Endothelial cell of umbilical vein (primary cell): ENCODE results near the gene TXNDC9.
"Not testable (repeated sequence)": the region's sequence is repeated elsewhere in the genome, so short reads cannot be mapped to it uniquely, and the experiment has no call there.

Source experiments
- EZH2 ChIP-seq: IDR thresholded peaks from 2 replicates; pipeline ENCODE4 v1.6.1; 2012; ENCODE audit warnings: borderline replicate concordance, low read depth, mild to moderate bottlenecking, moderate library complexity, low read length, inconsistent platforms; ENCODE audit not compliant: severe bottlenecking
- JUN ChIP-seq: IDR thresholded peaks from 2 replicates; pipeline ENCODE4 v1.6.1; 2011; ENCODE audit warnings: borderline replicate concordance, low read depth; ENCODE audit not compliant: insufficient read length, insufficient read depth
- MYC ChIP-seq: IDR thresholded peaks from one replicate; pipeline ENCODE4 v1.6.1; 2011; ENCODE audit warnings: mild to moderate bottlenecking, low read depth, low read length
- POLR2A ChIP-seq: IDR thresholded peaks from 2 replicates; pipeline ENCODE4 v1.6.1; 2012; ENCODE audit warnings: low read depth, mild to moderate bottlenecking, control low read depth, low read length
- TF ChIP-seq, protein P1 (sequence below), 2 donors: IDR thresholded peaks; 1 replicate in 1 of 2; 2 replicates in 1 of 2; pipeline ENCODE4 v1.5.1; 2011; ENCODE audit warnings: low read length in 2 of 2, mild to moderate bottlenecking in 2 of 2, moderate library complexity in 2 of 2, control low read depth in 1 of 2, inconsistent platforms in 1 of 2, low read depth in 1 of 2; ENCODE audit not compliant: insufficient read depth in 1 of 2; ENCODE audit errors: extremely low read depth in 1 of 2
- TF ChIP-seq, protein P2 (sequence below): IDR thresholded peaks from 2 replicates; pipeline ENCODE4 v1.6.1; 2011; ENCODE audit not compliant: insufficient read depth, insufficient read length

DNA sequence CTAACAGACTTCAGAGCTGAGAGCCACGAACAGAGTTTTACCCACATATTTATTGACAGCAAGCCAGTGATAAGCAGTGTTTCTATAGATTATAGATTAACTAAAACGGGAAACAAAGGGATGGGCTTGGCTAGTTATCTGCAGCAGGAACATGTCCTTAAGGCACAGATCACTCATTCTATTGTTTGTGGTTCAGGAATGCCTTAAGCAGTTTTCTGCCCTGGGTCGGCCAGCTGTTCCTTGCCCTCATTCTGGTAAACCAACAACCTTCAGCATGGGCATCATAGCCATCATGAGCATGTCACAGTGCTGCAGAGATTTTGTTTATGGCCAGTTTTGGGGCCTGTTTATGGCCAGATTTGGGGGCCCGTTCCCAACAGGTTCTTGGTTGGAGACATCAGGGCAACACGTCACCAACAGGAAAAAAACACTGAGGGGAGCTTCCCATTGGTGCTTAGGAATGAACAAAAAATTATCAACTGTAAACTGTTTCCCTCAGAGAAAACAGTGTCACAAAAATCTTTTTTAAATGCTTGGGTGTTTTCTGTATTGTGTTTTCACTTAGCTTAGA lies 57.9 kb downstream of the TXNDC9 start:
- TF ChIP-seq, protein P1, sequence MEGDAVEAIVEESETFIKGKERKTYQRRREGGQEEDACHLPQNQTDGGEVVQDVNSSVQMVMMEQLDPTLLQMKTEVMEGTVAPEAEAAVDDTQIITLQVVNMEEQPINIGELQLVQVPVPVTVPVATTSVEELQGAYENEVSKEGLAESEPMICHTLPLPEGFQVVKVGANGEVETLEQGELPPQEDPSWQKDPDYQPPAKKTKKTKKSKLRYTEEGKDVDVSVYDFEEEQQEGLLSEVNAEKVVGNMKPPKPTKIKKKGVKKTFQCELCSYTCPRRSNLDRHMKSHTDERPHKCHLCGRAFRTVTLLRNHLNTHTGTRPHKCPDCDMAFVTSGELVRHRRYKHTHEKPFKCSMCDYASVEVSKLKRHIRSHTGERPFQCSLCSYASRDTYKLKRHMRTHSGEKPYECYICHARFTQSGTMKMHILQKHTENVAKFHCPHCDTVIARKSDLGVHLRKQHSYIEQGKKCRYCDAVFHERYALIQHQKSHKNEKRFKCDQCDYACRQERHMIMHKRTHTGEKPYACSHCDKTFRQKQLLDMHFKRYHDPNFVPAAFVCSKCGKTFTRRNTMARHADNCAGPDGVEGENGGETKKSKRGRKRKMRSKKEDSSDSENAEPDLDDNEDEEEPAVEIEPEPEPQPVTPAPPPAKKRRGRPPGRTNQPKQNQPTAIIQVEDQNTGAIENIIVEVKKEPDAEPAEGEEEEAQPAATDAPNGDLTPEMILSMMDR (IDR thresholded peaks at IDR 0.05; ENCODE audit: extremely low read depth in 1 of 2, insufficient read depth in 1 of 2, low read depth in 1 of 2, low read length in 2 of 2): not testable (repeated sequence)
- TF ChIP-seq POLR2A, EZH2, JUN, MYC: not testable (repeated sequence)
- TF ChIP-seq, protein P2, sequence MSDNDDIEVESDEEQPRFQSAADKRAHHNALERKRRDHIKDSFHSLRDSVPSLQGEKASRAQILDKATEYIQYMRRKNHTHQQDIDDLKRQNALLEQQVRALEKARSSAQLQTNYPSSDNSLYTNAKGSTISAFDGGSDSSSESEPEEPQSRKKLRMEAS: not testable (repeated sequence)
